Measurements from ENCODE around the gene COL15A1.

DNA sequence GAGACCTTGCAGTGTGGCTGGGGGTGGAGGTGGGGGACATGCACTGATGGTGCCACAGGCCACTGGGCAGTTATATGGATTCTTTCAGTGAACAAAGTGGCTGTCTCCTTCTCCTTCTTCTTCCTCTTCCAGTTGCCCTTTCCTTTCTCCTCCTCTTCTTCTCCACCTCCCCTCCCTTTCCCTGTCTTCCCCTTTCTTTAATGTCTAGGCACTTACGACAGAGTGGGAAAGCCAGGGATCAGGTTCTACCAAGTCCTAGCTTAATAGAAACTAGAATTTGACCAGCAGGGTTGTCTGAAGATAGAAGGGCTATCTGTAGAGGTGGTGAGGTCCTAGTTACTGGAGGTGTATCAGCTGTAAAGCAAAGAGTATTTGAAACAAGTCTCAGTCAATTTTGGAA lies 62.8 kb downstream of the COL15A1 start:
- TF ChIP-seq, protein P1, sequence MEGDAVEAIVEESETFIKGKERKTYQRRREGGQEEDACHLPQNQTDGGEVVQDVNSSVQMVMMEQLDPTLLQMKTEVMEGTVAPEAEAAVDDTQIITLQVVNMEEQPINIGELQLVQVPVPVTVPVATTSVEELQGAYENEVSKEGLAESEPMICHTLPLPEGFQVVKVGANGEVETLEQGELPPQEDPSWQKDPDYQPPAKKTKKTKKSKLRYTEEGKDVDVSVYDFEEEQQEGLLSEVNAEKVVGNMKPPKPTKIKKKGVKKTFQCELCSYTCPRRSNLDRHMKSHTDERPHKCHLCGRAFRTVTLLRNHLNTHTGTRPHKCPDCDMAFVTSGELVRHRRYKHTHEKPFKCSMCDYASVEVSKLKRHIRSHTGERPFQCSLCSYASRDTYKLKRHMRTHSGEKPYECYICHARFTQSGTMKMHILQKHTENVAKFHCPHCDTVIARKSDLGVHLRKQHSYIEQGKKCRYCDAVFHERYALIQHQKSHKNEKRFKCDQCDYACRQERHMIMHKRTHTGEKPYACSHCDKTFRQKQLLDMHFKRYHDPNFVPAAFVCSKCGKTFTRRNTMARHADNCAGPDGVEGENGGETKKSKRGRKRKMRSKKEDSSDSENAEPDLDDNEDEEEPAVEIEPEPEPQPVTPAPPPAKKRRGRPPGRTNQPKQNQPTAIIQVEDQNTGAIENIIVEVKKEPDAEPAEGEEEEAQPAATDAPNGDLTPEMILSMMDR (IDR thresholded peaks at IDR 0.05), result no peak
- TF ChIP-seq POLR2A (IDR thresholded peaks at IDR 0.05), result no peak
